GM15510 (cell line): Measurements from ENCODE around the gene ANKS4B.

Source experiments
- POLR2A ChIP-seq: IDR thresholded peaks from 3 replicates; pipeline ENCODE4 v1.6.1; 2011; ENCODE audit warnings: borderline replicate concordance; ENCODE audit not compliant: insufficient read length; ENCODE audit errors: extremely low read depth

ANKS4B gene

GRCh38 chr16:21244518-21245215 is 11.2 kb downstream of the ANKS4B start:
- TF ChIP-seq POLR2A: no peak

- no peak for TF ChIP-seq POLR2A
Measured at GRCh38 chr16:21250072-21250923, 16.8 kb downstream of the ANKS4B start.

- no peak for TF ChIP-seq POLR2A
Measured at GRCh38 chr16:21253470-21253869, 20.0 kb downstream of the ANKS4B start.

- TF ChIP-seq POLR2A: no peak
Measured at GRCh38 chr16:21256636-21257035, 23.1 kb downstream of the ANKS4B start.

DNA sequence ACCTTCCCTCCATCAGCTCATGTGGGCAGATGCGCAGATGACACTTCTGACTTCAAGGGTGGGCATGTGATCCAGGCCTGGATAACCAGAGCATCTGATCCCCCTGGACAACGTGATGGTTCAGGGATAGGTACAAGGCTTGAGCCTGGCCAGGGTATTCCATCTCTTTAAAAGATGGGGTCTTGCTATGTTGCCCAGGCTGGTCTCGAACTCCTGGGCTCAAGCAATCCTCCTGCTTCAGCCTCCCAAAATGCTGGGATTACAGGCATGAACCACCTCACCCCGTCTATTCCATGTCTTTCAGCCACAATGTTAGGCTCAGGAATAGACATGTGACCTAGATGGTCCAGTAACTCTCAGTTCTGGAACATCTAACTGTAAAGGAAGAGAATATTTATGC is 23.8 kb downstream of the ANKS4B start:
- no peak for TF ChIP-seq POLR2A

DNA sequence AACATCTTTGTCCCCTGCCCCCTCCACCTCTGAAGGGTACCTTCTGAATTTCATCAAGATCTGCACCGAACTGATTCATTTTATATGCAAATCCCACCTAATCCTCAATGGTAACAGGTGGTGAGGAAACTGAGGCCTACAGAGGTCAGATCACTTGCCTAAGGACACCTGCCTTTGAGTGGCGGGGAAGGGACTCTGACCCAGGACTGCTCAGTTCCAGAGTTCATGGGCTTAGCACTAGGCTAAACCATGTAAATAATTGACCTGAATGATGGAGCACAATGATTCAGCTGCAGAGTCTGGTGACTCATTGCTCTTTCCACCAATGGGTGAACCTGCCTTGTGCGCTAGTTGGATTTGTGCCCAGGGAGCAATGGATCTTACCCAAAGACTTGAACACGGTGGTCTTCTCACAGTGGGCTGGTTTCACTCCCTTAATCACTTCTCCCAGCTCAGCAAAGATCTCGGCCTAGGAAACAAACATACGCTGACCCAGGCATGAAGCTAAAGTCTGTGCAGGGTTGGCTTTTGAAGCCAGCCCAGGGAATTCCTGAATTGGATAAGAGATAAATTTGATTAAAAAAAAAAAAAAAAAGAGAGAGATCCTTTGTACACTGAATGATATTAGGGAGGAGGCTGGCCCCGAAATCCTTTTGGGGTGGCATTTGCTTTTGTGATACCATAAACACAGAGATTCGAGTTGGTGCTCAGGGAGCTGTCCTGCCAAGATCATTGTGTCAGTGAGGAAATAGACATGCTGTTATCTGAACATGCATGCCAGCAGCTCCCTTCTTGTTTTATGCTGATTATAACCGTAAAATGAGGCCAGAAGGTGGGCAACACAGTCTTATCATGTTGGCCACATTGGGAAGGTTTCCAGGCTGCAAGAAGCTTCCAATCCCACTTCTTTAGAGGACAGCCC is 27.6 kb downstream of the ANKS4B start:
- TF ChIP-seq POLR2A: no peak

- TF ChIP-seq POLR2A: no peak
Measured at GRCh38 chr16:21262779-21263639, 29.5 kb downstream of the ANKS4B start.

- no peak for TF ChIP-seq POLR2A
Measured at GRCh38 chr16:21263640-21264570, 30.4 kb downstream of the ANKS4B start.

- no peak for TF ChIP-seq POLR2A
Measured at GRCh38 chr16:21264571-21265036, 31.1 kb downstream of the ANKS4B start.

DNA sequence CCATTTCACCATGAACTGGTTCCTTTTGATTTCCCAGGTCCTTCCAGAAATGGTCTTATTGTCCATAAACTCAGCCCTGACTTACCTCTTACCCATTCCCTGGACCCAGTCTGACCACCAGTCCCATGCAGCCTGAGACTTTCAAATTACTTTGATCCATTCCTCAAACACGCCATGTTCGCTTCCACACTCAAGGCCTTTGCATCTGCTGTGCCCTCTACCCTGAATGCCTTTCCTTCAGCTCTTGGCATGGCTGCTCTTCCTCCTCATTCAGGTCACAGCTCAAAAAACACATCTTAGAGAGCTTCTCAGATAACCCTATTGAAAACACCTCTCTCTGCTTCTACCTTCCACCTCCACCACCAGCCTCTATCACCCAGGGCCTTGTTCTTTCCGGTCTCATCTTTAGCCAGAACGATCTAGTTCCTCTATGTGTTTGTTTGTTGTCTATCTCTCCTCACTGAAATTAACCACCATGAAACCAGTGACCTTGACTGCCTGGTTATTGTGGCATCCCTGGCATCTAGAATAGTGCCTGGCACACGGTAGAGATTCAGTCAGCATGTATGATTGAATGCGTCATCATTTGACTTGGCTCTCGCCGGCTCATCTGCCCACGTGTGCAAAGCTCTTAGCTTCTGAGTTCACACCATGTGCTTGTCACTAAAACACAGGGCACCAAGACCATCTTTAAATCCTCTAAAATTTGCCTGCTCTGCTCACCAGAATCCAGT is 31.8 kb downstream of the ANKS4B start:
- no peak for TF ChIP-seq POLR2A

- no peak for TF ChIP-seq POLR2A
Measured at GRCh38 chr16:21267298-21267697, 33.8 kb downstream of the ANKS4B start.

GRCh38 chr16:21268236-21268635 is 34.7 kb downstream of the ANKS4B start:
- no peak for TF ChIP-seq POLR2A
